LoVo (cell line): ENCODE measurements around the gene FILIP1L.

Experiments
- DNase-seq: peaks from one replicate; pipeline ENCODE4 v3.0.0-alpha.2; 2016; ENCODE audit warnings: low spot score

Gene FILIP1L

DNA sequence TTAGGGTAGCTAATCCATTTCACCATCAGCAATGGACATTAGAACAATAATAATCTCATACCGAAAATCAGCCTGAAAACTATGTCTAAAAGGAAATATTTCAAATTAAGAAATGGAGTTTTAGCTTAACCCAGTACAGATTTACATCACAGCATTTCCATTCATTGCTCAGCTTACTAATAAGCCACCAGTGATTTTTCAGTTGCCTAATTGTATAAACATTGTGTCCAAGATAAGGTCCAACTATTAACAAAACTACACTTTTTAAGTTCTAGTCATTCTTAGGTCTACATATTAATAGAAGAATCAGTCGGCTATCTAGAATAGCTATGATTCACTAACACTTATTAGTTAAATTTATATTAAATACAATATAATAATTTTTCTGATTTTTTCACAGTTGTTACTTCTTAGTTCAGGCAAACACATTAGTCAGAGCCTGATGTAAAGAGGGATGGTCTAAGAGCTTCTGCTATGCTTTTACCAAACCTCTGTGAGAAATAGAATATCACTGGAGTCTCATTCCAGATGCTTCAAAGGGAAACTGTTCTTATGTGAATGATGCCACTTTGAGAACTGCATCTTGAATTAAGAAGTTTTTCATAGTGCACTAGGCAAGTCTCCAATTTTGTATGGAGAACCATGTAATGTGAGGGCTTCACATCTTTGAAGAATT is 222.6 kb downstream of the FILIP1L start:
- DNase-seq: no peak

DNA sequence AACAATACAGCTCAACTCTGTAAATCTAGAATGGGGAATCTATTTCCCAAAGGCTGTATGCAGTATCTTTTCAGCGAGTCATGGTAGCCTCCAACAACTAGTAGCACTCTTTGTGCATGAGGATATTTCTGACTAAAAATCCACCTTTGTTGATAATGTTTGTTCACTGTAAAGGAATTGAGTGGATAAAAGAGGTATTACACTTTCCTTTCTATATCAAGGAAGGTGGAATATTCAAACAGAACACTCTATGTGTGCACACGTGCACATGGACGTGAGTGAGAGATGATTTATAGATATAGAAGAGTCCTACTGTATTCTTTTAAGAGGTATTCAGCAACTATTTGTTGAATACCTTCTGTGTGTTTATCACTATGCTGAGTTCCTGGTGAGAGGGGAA is 228.4 kb downstream of the FILIP1L start:
- DNase-seq: no peak

DNA sequence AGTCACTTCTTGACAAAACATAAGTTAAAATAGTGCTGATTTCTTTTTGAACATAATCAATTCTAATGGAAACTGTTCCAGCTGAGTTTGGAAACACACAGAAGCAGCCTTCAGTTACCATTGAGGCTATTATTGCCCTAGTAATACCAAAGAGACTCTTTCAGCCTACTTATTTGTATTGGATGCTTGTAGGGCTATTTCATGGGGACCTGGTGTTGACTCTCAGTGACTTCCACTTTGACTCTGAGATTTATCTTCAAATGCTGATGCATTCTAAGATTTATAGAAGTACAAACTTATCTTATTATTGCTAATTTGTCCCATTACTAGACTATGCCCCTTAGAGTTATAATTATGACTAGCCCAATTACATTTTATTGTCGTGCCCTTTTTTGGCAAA is 229.2 kb downstream of the FILIP1L start:
- no peak for DNase-seq

DNA sequence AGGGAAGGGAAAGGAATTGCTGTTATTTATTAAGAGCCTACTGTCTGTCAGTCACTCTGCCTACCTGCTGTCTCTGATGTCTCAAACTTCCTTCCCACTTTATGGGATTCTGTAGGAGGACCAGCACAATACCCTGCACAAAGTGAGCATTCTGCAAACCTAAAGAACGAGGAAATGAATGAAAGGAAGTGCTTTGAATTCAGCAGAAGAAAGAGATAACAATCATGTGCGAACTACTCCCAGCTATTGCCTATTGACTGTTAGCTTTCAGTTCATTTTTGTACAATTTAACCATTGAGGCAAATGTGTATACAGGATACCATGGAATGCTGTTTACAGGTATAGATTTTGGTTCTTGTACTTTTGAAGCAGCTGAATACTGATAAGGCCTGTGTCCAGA is 229.8 kb downstream of the FILIP1L start:
- no peak for DNase-seq

DNA sequence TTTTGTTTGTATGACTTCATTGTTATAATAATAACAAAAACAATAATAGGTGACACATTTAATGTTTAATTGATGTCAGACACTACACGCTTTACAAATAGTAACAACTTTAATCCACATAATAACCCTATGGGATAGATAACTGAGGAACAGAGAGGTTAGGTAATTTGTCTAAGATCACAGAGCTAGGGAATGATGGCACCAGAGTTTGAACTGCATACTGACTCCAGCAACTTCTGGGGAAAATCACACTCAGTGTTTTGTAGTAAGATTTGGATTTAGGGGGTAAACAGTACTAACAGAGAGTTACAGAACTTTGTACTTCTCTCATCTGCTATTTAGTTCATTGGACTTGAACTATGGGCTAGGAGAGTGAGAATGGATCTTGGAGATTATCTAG is 230.6 kb downstream of the FILIP1L start:
- no peak for DNase-seq

DNA sequence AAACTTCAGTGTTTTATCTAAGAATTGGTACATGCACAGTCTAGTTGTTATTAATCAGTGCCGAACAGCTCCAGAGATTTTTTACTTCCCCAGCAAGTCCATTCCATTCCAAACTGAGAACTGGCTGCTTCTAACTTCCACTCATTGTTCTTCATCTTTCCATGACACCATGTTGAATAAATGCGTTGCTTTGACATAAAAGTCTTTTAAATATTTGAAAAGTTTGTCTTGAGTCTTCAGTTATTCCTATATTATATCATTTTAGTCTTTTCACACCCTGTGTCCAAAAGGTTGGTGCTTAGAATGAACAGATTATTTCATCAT is 231.2 kb downstream of the FILIP1L start:
- DNase-seq: no peak

DNA sequence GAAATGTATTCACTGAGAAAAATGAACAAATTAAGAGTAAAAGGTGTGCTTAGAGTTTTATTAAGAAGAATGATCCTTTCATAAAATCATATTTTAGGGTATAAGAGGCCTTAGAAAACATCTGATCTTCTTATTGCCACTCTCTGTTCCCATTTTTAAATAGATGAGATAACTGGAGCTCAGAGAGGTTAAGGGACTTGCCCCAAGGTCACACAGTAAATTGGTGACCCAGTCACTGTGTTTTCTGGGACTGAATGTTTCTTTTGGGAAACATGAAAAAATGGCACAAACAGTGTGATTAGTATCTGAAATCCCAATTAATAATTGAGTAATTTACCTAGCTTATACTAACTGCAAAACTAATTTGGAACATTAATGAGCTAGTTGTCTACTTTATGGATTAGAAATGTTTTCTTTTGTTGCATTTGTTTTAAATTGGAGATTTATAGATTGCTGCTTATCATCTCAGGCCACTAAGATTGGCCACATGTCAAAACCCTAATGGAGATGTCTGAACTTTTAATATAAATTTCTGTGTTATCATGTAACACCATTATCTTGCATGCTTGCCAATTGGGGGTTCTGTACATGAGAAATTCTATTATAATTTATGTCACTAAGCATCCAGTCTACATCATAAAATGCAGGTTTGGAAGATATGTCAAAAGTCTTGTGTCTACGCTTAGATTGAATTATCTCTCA is 231.7 kb downstream of the FILIP1L start:
- DNase-seq: no peak

DNA sequence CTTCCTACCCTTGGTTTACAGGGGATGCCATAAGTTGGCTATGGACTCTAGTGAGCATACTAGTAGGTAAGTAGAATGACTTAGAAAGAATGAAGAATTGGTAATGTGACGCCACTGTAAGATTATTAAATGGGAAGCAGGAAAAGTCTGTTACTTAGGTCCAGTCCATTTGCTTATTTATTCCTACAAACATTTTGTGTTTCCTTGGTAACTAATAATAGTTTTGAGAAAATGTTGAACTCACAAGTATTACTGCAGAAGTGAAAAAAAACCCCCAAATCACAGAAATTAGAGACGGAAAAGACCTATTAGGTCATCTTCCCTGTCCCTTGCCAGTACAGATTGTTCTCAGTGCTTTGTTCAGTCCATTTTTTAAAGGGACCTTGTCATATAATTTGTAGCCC is 233.2 kb downstream of the FILIP1L start:
- no peak for DNase-seq

DNA sequence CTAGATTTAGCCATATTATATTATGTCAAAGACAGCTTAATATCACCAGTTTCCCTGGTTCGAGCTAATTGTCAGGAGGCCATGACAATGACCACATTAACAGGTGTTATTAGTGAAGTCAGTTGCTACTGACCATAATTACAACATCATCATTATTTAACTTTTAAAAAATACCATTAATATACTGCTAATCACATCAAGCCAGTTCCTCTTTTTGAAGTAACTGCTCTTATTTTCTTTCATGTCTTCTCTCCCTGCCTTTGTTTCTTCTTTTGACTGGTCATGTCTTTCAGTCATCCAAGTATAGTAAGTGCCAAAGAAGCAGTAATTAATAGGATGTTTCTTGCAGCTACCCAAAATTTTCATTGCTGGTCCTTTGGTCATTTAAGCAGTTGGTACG is 235.0 kb downstream of the FILIP1L start:
- DNase-seq: no peak

DNA sequence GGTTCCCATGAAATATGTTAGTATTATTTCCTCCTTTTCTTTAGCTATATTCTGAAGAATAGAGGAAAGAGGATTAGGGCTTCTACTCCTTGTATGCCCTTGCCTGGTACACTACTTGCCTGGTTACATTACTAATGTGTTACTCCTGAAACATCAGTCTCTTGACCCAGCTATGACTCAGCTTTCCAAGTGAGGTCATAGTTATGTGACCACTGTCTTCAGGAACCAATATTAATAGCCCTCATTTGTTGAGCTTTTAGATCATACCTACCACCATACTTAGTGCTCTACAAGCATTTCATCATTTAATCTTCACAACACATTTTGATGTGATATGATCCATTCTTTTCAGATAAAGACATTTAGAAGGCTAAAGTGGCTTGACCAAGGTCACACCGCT is 236.3 kb downstream of the FILIP1L start:
- DNase-seq: peak; percentile 5

DNA sequence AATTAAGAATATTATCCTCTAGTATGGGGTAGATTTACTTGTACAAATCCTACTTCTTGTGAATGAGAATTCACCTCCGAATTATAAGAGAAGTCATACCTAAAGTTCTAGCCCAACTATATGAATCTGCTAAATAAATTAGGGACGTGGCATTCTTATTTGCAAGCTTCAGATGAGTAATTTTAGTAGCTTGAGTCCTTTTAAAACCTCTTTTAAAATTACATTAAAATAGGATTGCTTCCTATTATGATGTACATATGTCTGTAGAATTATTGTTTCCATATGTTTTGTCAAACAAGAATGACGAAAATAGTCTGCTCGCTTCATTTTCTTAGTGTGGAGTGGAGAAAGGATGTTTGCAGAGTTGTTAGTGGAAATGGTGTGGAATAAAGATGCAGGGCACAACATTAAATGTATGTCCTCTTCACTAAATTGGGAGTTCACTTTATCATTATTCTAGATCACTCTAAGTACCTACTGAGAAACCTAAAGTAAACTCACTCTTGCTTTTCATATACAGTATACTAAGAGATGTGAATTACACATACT is 237.2 kb downstream of the FILIP1L start:
- no peak for DNase-seq

DNA sequence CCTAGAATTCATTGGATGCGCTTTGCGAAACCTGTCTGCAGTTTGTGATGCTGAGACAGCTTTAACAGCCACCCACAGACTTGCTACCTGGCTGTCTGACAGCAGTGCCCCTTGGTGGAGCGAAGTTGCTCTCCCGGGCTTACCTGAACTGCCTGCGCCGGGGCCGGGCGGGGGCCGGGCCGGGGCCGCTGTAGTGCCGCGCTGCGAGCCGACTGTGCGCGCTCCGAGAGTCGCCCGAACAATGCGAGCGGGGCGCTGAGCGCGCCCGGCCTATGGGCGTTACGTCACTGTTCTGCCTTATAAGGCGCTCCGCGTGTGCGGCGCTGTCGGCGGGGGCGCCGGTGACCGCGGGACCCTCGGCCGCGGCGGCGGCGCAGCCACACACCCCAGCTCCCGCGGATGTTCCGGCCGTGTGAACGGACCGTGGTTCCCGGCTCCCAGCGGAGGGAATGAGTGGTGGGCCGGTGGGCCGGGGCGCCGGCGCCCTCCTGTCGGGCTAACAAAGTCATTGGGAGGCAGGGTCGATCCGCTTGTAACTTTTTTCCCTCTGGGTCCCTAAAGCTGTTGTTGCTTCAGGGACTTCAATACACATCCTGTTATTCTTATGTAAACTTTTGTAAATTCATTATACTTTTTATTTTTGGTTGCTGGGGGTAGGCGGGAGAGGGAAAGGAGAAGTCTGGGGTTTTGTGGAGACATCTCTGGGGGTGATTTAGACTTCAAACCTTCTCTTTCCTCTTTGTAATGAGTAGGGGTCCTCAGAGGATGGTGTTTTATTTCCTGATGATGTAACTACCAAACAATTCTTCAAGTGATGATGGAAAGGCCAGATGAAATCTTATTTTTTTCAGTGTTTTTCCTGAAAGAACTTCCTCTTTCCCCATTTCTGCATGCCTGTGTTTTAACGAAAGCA is 238.1 kb downstream of the FILIP1L start:
- DNase-seq: no peak

DNA sequence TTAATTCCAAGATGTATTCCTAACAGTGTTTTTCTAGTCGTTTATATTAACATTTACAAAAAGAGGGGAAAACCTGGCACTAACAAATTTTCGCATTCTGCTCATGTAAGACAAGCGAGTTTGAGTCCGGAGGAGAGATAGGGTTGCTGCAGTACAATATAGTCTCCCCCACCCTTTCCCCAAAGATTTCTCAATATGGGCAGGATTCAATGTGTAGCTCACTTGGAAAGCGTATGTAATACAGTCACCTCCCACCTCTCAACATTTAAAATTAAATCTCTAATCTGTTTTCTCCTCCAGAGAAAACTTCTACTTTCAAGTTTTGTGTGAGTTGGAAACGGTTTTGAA is 238.7 kb downstream of the FILIP1L start:
- no peak for DNase-seq

DNA sequence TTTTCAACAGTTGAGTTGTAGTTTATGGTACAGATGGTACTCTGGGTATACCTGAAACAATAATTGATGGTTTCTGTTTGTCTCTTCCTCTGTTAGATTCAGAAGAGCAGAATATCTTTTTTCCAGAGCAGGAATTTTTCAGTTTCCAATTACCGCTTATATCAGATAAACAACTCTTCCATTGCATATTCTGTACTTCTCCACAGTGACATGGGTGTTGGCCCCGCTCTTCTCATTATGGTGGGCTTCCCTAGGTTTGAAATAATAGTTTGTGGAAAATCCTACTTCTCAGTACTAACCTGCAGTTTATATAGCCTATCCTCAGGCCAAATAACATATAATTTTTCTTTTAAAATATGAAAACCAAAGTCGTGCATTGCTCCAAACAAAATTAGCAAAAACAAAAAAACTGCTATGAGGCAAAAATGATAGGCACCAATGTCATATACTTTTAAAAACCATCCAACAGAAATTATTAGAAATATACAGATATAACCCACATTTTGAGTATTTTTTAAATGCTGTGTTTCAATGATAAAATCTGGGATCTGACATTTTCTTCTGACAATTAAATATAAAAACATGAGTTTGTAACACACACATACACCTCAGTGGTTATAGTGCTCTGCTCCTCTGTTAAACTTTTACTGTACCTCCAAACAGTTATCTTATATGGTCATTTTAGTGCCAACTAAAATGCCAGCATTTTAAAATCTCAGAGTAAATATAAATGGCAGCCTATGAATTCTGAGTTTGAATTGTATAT is 239.9 kb downstream of the FILIP1L start:
- no peak for DNase-seq

DNA sequence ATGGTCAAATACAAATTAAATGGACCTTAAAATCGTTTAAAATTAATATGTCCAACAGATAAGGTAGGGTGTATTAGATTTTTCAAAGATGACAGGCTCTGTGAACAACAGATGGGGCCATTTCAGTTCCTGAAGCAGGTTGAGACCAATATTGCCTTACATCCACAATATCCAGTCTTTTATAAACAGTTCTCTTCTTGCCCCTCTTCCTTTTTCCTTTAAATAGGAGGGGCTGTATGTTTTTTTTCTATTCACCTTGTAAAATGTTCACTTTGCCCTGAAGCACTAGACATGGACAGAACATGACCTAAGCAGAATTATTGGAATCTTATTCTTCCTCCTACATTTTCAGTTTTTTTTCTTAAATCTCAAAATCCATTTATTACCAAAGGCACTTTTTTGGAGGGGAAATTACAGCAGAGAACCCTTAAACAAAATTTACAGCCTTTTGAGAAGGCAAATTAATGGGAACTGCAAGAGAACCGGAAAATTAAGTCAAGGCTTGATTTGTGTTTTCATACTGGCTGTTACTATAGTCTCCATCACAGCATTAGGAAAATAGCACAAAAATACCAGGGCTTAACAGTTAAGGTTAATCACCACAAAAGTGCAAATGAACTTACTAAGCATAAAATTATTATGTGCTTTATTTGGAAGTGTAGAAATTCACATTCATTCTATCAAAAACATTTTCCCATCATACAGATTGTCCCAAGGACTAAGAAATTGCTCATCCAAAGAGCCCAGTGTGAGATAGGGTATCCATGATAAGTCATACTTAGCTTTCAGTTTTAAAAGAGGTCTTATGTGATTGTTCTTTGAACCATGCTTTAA is 240.8 kb downstream of the FILIP1L start:
- no peak for DNase-seq

DNA sequence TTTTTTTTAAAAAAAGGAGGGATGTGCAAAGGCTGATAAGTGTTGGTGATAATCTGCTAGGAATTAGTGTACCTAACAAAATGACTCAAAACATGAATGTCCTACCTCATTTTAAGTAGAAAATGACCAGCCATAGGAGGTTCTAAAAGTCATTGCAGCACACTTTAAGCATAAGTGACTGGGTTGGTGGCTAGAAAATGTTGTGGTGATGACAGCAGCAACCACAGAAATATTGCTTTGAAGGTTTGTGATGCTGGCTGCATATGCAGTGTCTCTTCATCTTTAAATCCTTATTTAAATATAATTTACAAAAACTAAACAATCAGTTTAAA is 241.4 kb downstream of the FILIP1L start:
- DNase-seq: no peak

DNA sequence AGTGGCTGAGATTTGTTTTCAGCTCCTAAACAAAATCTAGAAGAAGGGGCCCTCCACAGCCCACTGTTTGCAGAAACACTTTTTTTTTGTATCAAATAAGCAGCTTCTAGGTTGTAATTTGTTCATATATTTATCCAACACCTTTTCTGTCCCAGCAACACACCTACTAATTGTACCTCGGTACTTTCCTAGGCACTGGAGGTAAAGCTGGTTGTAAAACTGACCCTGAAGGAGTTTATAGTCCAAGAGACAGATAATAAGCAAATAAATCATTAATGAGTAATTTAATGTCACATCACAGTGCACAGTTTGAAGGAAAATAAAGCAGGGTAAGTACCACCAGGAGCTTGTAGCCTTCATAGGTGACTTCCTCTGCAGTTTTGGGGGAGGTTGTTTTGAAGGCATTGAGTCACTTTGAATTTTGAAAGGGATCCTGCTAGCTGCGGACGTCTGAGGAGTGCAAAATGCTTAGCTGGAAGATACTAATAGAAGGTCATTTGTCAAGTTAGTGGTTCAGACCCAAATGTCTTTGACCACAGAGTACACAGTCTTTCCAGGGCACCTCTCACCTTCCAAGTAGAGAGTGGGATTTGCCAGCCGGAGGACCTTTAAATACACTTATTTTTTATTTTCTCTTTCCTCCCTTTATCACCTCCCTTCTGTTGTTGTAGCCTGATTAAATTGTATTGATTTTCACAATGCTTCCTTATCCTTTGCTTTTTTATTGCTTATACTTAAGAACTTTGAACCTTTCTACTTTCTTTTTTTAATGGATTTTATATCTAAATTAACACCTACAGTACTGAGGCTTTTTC is 242.9 kb downstream of the FILIP1L start:
- DNase-seq: no peak

DNA sequence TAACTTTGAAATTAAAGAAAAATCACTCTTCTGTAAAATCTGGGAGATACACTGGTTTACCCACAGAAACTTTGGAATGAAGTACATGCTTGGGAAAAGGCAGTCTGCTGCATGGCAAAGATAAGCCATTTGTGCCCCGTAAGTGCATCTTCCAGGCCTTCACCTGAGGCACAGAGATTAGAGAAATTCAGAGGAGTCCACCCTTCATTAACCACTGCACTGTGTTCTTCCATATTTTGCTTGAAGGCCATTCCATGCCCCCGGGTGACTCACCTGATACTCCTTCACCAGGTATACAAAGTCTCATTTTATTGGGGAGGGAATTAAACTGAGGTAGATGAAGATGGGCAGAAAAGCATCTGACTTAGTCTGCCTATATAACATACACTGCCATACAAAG is 243.6 kb downstream of the FILIP1L start:
- DNase-seq: no peak

DNA sequence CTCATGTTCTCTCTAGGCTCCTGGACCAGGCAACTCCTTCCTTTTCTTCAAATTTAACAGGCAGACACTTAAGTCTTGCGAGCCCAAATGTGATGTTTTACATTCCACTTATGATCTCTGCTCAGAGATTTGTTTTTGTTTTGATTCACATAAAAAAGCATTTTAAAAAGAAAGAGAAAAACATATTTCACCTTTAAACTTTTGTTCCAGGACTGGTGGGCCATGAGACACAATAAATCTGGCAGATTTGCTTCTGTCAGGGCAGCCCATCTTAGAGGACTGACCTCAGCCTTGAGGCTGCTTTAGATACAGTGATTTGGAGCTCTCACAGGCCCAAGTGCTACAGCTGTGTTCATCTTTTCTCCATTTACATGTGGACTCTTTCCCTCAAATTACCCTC is 244.7 kb downstream of the FILIP1L start:
- DNase-seq: no peak

DNA sequence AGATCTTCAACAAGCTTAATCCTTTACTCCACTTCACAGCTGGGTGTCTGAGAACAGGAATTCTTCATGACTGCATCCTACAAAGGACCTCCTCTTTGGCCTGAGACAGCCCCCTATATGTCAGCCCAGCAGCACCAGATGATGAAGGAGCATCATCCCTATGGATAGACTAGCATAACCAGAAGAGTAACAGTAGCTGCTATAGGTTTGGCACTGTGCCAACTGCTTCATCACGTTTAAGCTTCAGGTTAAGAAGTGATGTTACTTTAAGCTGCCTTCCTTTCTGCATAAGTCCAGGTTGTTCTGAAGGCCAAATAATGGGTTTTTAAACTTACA is 246.0 kb downstream of the FILIP1L start:
- no peak for DNase-seq
